HCEC 1CT (cell line): Measurements from ENCODE around the gene RPL7A.
"Not testable (repeated sequence)": the region's sequence is repeated elsewhere in the genome, so short reads cannot be mapped to it uniquely, and the experiment has no call there.

Experiments used
- DNase-seq: peaks from one replicate; pipeline ENCODE4 v3.0.0-alpha.2; 2017

The RPL7A gene

DNA sequence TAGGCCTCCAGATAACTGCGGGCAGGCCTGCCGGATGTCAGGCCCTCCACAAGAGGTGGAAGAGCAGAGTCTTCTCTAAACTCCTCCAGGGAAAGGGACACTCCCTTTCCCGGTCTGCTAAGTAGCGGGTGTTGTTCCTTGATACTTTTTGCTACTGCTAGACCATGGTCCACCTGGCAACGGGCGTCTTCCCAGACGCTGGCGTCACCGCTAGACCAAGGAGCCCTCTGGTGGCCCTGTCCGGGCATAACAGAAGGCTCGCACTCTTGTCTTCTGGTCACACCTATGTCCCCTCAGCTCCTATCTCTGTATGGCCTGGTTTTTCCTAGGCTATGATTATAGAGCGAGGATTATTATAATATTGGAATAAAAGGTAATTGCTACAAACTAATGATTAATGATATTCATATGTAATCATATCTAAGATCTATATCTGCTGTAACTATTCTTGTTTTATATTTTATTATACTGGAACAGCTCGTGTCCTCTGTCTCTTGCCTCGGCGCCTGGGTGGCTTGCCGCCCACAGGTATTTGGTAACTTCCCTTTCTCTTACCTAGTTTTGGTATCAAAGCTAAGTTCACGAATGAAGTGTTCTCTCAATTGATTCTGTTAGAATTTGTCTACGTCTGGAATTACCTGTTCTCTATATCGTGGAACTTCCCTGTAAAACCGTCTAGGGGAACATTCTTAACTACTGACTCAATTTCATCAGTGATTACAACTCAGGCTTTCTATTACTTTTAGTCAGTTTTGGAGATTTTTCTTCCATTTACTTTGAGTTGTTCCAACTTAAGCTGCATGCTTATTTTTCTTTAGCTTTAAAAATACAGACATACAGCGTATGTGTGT lies 18.5 kb upstream of the RPL7A start:
- not testable (repeated sequence) for DNase-seq

DNA sequence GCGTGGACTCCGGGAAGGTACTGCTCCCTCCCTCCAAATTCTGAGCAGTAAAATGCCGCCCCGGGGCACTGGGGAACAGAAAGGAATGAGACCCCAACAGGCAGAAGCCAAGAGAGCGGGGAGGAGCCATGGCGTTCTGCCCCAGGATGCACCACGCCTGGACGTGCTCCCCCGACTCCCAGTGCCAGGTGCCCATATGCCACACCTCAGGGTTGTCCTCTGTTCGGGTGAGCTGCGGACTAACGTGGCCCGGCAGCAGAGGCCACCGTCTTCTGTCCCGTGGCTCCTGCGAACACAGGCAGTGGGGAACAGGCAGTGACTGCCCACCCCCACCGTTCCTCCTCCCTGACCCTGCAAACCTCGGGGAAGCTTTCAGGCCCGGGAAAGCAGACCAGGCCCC lies 16.8 kb upstream of the RPL7A start:
- DNase-seq: no peak

DNA sequence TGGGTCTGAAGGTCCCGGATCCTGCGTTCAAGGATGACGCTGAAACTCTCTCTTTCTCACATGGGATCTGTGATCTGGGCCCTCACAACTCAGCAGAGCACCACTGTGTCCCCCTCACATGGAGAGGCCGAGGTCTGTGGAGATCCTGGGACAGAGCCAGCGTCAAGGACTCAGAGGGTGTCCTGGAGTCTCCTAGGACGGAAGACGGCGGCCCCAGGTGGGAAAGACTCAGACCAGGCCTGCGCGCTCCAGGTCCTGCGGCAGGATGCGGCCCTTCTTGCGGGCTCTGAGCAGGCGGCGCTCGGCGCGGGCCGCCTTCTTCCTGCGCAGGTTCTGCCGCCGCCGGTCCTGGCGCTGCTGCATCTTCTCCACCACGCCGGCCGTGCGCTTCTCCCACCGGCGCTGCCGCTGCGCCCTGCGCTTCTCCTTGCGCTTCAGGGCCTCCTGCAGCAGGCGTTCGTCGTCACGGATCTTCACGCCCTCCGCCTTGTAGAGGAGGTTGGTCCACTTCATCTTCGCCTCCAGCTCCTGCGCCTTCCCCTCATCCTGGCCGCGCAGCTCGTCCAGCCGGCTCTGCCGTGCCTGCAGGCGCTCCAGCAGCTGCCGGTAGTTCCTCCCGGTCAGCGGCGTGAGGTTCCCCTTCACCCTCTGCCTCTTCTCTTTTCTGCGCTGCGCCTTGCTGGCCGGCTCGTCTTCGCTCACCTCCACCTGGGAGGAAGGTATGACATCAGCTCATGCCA lies 16.2 kb upstream of the RPL7A start:
- no peak for DNase-seq

DNA sequence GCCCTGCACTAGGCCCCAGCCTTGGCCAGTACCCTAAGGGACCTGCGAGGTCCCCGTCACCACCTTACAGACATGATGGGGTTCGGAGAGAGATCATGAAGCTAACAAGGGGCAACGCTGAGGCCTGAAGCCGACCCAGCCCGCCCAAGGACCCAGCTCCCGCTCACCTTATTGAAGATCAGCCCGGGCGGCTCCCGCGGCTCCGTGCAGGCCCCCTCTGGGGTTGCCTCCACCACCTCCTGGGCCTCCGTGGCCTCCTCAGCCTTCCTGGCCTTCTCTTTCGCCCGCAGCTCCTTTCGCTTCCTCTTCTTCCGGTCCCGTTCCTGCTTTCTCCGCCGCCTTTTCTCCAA lies 15.7 kb upstream of the RPL7A start:
- DNase-seq: no peak

DNA sequence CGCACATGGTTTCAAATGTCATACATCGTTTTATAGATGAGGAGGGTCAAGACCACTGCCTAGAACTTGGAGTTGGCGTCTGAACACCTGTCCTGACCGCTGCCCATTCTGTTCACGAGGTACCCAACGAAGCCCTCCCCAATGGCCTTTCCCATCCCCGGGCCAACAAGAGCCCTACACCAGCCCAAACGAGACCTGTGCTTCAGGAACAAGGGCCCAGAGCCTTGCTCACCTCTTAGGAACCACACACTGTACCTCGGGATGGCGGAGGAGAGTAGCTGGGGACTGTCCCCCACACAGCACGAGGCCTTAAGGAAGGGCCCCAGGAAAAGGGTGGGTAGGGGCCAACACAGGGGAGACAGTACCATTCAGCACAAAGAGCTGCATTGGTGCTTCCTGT lies 15.0 kb upstream of the RPL7A start:
- DNase-seq: no peak

- no peak for DNase-seq
Measured at GRCh38 chr9:133333566-133333965, 14.5 kb upstream of the RPL7A start.

DNA sequence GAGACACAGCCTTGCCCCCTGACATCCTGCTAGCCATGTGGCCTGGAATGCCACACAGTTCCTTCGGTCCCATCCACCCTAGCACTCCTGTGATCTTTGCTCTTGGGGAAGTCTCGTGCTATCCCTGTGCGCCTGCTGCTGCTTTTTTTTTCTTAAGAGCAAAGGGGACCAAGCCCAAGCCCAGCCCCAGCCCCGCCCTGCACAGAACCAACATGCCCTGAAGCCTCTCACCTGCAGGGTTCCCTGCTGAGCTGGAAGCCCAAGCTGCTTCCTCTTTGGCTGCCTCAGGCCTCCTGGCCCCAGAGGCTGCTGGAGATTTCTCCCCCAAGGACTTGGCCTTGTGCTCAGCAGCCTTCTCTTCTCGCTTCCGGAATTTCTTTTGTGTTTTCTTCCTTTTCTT lies 13.9 kb upstream of the RPL7A start:
- DNase-seq: no peak

- not testable (repeated sequence) for DNase-seq
Measured at GRCh38 chr9:133334888-133335287, 13.1 kb upstream of the RPL7A start.

- DNase-seq: peak; percentile 90
Measured at GRCh38 chr9:133335924-133336811, 11.8 kb upstream of the RPL7A start, which contains the start of gene SURF6. Gene SURF6, minus strand, starts transcription at chr9:133336188. Its CDS starts 56 bp downstream, at chr9:133336132.

- no peak for DNase-seq
Measured at GRCh38 chr9:133339641-133340040, 8.4 kb upstream of the RPL7A start.

DNA sequence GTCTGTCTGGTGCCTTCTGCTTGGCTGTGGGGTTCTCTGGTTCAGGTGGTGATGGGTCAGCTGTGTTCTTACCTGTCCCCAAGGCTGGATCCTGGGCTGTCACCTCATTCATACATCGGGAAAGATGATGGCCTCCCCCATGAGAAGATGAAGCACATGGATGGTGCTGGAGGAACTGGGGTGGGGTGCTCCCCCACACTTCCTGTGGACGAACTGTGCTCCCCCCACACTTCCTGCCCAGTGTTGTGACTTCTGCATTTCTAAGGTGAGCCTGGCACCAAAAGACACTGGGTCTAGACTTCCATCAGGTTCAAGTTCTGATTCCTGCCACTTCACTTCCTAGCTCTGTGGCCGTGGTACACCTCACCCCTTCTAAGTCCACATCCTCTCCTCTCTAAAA lies 7.8 kb upstream of the RPL7A start:
- DNase-seq: no peak

DNA sequence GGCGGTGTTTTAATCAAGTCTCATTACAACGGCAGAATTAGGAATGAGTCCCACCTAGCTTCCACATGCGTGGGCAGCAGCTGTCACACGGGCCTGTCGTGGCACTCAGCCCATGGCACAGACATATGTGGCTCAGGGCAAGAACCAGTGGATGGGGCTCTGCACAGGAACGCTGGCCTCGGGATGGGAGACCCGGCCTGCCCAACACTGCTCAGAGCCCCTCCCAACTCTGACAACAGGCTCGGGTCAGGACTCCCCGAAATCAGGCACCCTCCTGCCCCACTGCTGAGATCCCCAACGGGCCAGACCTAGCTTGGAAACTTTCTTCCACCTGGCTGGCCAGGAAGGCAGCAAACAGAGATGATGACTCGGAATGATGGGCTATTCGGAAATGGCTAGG lies 7.1 kb upstream of the RPL7A start:
- no peak for DNase-seq

DNA sequence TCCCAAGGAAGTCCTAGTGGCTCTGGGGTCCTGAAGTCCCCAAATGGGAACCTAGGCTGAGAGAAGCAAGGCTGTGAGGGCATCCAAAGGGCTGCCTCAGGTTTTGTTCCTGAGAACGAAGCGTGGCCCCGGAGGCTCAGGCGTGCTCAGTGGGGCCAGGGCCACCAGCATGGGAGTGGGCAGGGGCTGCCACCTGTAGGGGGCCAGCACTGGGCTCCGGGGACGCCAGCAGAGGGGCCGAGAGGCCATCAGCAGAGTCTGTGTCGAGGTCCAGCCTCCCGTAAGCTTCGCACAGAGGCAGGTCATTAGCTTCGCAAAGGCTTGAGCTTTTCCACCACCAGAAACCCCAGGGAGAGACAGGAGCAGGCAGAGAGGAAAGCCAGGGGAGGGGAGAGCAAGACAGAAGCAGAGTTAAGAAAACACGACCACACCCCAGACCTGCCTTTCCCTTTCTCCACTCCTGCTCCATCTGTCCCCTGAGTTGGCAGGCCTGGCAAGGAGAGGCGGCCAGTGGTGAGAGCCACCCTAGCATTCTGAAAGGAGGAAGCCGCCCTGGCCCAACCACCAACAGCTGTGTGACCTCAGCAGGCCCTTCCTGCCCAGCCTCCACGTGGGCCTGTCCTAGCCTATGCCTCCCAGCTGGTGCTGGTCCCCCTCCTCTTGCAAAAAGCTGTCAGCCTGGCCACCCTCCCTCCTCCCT lies 6.5 kb upstream of the RPL7A start:
- no peak for DNase-seq

DNA sequence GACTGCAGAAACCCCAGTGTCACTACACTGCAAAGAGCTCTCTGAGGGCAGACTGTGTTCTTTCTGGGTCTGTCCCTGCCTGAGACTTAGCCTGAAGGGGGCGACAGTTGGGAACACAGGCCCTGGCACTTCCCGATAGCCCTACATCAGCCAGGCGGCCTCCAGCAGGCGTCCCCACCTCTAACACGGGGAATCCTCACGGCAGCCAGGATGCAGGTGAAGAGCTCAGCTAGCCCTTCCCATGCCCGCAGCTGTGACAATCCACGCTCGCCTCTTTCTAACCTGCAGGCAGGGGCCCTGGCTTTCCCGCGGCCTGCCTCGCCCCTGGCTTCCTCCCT lies 6.0 kb upstream of the RPL7A start:
- DNase-seq: no peak

GRCh38 chr9:133342570-133342969 lies 5.4 kb upstream of the RPL7A start:
- no peak for DNase-seq

- no peak for DNase-seq
Measured at GRCh38 chr9:133344071-133344470, 3.9 kb upstream of the RPL7A start.

GRCh38 chr9:133344979-133345378 lies 3.0 kb upstream of the RPL7A start:
- no peak for DNase-seq

DNA sequence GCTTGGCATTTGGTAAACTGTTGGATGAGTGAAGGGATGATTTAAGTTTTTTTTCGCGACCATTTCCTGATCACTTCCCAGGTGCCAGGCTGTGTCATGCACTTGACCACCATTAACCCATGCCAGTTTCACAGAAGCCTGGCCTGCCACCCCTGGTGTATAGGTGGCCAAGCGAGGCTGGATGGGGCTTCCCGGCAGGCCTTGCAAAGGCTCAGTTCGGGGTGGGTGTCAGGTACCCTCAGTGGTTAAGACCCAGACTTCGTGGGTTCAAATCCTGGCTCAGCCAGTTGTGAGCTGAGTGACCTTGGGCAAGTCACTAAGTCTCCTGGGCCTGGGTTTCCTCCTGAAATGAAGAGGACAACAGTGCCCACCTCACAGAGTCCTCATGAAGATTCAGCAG lies 2.4 kb upstream of the RPL7A start:
- no peak for DNase-seq

- DNase-seq: no peak
Measured at GRCh38 chr9:133346021-133346785, 1.8 kb upstream of the RPL7A start.

DNA sequence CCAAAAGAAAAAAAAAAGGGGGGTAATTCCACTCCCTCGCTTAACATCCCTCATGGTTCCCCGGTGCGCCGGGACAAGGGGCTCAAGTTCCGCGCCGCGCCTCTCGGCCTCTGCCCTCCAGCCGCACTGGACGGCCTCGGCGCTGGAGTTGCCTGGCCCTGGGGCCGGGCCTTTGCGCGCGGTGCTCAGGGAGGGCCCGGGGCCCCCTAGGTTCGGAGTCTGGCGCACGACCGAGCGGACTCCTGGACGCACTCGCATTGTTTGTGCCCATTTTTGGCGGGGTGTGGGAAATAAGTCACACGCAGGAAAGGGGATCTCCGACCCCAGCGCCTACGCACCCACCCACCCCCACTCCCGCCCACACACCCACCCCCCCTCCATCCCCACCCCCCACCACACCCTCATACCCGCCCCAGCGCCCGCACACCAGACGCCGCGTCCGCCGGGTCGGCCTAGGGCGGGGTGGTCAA lies 468 bp upstream of the RPL7A start:
- DNase-seq: peak; percentile 26

GRCh38 chr9:133348718-133349573 lies 928 bp downstream of the RPL7A start:
- DNase-seq: no peak
